ACHN (cell line): ENCODE measurements around the gene WFDC8.
"Not testable (repeated sequence)": the region's sequence is repeated elsewhere in the genome, so short reads cannot be mapped to it uniquely, and the experiment has no call there.

Experiments
- DNase-seq: peaks from one replicate; pipeline ENCODE4 v3.0.0-alpha.2; 2015
- in situ Hi-C: cut with HindIII; loops from 2 replicates; pipeline ENCODE4 v1.10.0; 2017; ENCODE audit warnings: low sequenced_read_pairs, low pct_ligation_motif_present, low pct_unique_long_range_greater_than_20kb

Gene WFDC8

GRCh38 chr20:45579184-45579583, at the start of gene WFDC8:
WFDC8 (minus strand) TSS chr20:45579284; CDS start chr20:45579247, 37 bp downstream.
- in situ Hi-C loops: no loop called here
- DNase-seq: no peak

DNA sequence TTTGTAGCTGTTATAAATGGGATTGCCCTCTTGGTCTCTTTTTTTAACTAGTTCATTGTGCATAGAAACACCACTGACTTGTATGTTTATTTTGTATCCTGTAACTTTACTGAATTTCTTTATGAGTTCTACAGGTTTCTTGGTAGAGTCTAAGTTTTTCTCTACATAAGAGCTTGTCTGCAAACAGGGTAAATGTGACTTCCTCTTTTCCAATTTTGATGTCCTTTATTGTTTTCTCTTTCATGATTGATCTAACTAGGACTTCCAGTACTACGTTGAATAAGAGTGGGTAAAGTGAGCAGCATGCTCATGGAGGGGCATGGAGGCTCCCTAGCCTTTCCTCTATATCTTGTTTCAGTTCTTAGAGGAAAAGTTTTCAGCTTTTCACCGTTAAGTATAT, 47.5 kb upstream of the WFDC8 start:
- in situ Hi-C loops: no loop called here
- no peak for DNase-seq

GRCh38 chr20:45621593-45621992, 42.5 kb upstream of the WFDC8 start:
- DNase-seq: no peak
- in situ Hi-C loops: no loop called here

GRCh38 chr20:45617591-45617990, 38.5 kb upstream of the WFDC8 start:
- in situ Hi-C loops: no loop called here
- no peak for DNase-seq

DNA sequence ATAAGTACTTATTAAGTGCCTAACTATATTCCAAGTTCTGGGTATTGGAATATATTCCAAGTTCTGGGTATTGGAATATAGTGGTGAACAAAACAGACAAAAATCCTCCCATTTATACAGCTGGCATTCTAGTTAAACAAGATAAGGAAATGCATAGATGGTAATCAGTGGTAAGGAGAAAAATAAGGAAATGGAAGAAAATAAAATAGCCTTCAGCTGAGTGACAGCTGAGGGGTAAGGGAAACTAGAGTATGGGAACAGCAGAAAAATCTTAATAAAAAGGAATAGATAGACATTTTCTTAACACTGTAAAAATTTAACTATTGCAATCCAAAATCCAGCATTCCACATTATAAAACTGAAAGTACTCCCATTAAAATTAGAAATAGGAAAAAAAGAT, 33.2 kb upstream of the WFDC8 start:
- DNase-seq: no peak
- in situ Hi-C loops: no loop called here

DNA sequence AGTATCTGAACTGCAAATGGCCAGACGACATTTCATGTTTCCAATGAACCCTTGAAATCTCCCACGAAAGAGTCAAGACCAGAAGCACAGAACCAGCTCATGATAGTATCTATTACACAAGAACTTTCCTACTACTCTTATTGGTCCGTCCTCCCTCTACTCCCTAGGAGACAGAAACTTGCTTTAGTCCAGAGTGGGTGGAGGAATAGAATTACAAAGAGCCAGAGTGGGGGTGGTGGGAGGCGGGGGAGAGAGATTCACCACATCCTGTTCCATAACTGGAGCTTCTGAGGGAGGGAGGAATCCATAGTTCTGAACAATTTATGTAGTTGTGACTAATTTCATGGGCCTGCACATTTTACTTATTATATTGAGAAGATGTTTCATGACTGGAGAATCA, 32.0 kb upstream of the WFDC8 start:
- in situ Hi-C loops: no loop called here
- no peak for DNase-seq

- in situ Hi-C loops: no loop called here
These were observed 28.7 kb upstream of the WFDC8 start for GRCh38 chr20:45607810-45608209.

GRCh38 chr20:45595235-45595634, 16.2 kb upstream of the WFDC8 start:
- in situ Hi-C loops: no loop called here
- no peak for DNase-seq

More at GRCh38 chr20:45607810-45608209, 28.7 kb upstream of the WFDC8 start:
- DNase-seq: no peak

GRCh38 chr20:45593498-45593897, 14.4 kb upstream of the WFDC8 start:
- no peak for DNase-seq
- in situ Hi-C loops: no loop called here

GRCh38 chr20:45592574-45593189, 13.6 kb upstream of the WFDC8 start:
- DNase-seq: peak; percentile 66
- in situ Hi-C loops: no loop called here

DNA sequence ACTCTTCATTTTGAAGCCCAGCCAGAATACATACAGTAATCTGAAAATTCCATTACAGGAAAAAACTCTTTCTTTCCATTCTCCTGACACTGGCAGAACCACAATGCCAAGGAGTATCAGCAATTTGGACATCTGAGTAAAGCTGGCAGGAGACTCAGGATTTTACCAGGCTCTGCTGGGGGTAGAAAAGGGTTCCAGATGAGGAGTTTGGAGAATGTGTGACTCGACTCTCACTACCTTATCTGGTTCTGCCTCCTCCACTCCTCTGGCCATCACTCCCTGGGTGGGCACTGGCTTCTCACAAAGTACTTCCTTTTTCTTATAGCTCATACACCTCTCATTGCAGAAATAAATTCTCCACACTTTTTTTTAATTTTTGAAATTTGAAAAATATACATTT, 10.6 kb upstream of the WFDC8 start:
- DNase-seq: peak; percentile 61
- in situ Hi-C loops: no loop called here

- peak; percentile 8 for DNase-seq
- in situ Hi-C loops: no loop called here
These were observed 9.7 kb upstream of the WFDC8 start for GRCh38 chr20:45588800-45589199.

DNA sequence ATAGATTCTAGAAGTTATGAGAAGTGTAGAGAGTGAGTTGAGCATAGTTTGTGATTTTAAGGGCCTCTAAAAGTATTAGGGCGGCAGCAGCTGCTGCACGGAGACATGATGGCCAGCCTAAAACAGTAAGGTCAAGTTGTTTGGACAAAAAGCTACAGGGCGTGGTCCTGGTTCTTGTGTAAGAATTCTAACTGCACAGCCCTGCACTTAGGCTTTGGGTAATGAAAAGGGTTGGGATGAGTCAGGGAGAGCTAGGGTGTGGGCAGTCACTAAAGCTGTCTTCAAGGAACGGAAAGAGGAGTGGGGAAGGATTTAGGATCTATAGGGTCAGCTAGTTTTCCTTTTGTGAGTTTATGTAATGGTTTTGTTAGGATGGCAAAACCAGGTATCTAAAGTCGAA, 6.9 kb upstream of the WFDC8 start:
- in situ Hi-C loops, DNase-seq: not testable (repeated sequence)

DNA sequence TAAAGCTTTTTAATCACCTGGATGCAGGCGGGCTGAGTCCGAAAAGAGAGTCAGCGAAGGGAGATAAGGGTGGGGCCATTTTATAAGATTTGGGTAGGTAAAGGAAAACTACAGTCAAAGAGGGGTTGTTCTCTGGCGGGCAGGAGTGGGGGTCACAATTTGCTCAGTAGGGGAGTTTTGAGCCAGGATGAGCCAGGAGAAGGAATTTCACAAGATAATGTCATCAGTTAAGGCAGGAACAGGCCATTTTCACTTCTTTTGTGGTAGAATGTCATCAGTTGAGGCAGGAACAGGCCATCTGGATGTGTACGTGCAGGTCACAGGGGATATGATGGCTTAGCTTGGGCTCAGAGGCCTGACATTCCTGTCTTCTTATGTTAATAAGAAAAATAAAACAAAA, 5.2 kb upstream of the WFDC8 start:
- DNase-seq, in situ Hi-C loops: not testable (repeated sequence)

GRCh38 chr20:45583502-45583901, 4.4 kb upstream of the WFDC8 start:
- in situ Hi-C loops: no loop called here
- DNase-seq: no peak

DNA sequence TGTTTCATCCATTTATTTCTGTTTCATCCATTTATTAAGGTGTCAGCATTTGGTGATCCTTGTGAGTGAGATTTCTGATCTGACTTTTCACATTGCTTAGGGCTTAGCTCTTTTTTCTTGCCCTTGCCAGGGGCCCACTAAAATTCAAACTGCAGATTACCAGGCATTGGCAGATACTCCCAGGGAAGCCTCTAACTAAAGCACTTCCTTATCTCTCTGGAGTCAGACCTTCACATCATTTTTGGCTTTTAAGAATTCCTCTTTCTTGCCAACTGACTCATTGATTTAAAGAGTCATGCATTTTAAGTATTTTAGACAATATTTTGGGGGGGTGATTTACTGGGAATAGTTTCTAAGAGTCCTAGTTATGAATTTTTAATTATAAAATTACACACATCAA, 2.6 kb upstream of the WFDC8 start:
- DNase-seq: no peak
- in situ Hi-C loops: no loop called here

DNA sequence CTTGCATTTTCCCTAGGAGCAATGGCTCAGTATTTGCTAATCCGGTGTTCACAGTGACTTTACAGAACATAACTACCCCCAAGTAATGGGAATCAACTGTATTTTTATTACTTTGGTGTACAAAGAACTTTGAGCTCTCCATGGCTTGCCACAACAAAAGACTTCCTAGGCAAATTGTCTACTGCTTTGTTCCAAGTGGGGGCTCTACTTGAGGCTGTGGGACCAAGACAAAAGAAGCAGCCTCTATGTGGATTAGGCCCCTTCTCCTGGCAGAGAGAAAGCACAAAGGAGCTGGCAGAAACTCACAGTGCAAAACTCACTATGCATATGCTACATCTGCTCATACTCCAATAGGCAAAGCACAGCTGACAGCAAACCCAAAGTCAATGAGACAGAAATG, 853 bp downstream of the WFDC8 start:
- in situ Hi-C loops: no loop called here
- DNase-seq: no peak

DNA sequence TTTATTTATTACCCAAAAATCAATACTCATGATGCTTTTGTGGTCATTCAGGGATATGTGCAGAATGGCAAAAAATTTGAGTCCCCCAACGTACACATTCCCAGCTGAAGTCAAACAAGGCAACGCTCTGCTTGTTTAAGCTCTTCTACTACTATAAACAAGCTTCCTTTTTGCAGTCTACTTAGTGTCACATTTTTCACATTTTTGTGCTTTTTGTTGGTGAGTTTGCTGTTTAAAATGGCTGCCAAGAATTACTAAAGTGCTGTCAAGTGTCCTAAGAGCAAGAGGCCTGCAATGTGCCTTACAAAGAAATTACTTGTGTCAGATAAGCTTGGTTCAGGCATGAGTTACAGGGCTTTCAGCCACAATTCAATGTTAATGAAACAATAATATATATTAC, 2.1 kb downstream of the WFDC8 start:
- in situ Hi-C loops: no loop called here
- DNase-seq: no peak

GRCh38 chr20:45575931-45576330, 3.2 kb downstream of the WFDC8 start:
- in situ Hi-C loops: no loop called here

GRCh38 chr20:45569650-45570049, 9.4 kb downstream of the WFDC8 start:
- DNase-seq, in situ Hi-C loops: not testable (repeated sequence)

More at GRCh38 chr20:45575931-45576330, 3.2 kb downstream of the WFDC8 start:
- no peak for DNase-seq

DNA sequence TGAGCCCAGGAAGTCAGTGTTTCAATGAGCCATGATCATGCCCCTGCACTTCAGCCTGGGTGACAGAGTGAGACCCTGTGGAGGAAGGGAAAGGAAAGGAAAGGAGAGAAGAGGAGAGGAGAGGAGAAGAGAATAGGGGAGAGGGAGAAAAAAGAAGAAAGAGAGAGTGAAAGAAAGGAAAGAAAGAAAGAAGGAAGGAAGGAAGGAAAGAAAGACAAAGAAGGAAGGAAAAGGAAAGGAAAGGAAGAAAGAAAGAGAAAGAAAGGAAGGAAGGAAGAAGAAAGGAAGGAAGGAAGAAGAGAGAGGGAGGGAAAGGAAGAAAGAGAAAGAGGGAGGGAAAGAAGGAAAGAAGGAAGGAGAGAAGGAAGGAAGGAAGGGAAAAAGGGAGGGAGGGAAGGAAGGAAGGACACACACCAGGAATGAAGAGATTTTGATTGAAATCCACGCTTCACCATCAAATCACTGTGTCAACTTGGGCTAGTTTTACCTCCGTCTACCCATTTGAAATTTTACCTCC, 14.3 kb downstream of the WFDC8 start:
- DNase-seq: no peak
- in situ Hi-C loops: no loop called here
